Cardiac ventricle fibroblast (primary cell): Measurements from ENCODE around the gene SQOR. TPM values are rescaled to one million over a fixed set of nuclear protein-coding genes. Genes with fewer than 3 reads are reported as not detected.

ENCODE experiments used
- total RNA-seq: library from RNA; depleted of rRNA; stranded (reverse); fragments of >200 nt; gene quantifications from 2 replicates; pipeline ENCODE4 v1.2.3, GENCODE V29; 2015

Gene SQOR
- 19.3 and 21.8 TPM in 2 replicates for total RNA-seq

DNA sequence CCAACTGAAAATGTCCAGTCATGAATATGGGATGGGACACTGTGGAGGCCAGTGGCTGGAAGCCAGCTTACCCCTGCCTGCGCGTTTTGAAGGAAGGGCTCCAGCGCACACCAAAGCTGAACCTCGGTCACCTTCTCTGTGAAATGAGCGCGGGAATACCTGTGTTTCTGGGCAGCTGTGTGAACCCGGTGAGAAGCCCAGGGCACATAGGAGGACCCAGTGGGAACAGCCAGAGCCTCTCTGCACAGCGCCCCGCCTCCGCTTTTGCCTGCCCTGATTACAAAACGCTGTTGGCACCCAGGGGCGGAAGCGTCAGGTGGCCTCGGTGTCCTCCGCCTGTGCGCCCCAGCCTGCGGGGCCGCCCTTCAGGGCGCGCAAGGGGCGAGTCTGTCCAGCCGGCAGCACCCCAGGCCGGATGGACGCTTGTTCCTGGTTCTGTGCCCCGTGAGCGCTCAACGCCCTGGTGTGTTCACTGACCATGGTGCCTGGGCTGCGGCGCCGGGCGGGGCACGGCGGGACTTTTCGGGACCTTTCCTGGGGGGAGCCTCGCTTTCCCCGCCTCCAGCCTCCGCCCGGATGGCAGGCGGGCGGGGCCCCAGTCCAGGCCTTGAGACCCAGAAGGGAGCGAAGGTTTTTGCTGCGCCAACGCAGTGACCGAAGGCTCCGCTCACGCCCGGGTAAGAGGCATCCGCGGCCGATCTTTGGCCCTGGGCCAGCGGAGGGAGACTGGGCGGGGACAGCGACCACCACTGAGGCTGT lies at the start of gene SQOR:
Gene SQOR, plus strand, starts transcription at position 598 of the 759 bp plus-strand sequence. CDS start 23,895 bp downstream, outside the sequence.

DNA sequence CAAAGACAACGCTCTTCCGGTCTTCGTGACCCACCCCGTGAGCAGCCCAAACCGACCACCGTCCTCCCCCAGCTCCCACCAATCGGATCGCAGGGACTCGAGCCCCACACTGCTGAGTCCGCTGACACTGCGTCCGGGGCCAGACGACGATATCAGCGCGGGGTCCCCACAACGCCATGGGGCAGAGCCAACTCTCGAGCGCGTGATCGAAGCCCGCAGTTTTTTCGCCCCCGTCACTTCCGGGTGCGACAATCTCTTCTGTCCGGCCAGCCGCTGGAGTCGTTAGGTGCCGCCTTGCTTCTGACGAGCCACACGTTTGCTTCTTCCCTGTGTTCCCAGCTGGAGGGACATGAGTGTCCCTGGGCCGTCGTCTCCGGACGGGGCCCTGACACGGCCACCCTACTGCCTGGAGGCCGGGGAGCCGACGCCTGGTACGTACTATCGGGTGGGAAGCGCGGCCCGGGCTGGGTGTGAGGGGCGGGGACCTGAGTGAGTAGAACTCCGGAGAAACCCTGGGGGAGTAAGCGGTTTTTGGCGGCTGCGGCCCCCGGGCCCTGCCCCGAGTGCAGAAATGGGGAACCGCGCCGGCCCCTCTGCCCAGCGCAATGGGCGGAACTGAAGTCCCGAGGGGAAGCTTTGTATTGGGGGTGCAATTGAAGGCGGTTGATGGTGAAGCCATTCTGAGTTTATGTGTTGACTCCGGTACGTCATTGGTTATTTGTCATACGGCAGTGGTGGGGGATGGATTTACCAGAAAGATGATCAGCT lies 47.5 kb upstream of the SQOR start, which contains the start of gene BLOC1S6:
Gene BLOC1S6, plus strand, starts transcription at position 285 of the 768 bp plus-strand sequence. Its CDS starts 65 bp downstream, at position 350.

Other genes starting within 250 kb of the SQOR start
- gene SLC30A4, start 112.3 kb upstream of the SQOR start, total RNA-seq, result 6.5 and 7.1 TPM in 2 replicates
- gene BLOC1S6, start 47.6 kb upstream of the SQOR start, total RNA-seq, result 32.1 and 33.9 TPM in 2 replicates